Right ventricle myocardium superior (tissue), 1 donor: ENCODE measurements around the gene OPCML. TPM values are rescaled to one million over a fixed set of nuclear protein-coding genes. Genes with fewer than 3 reads are reported as not detected.

Source experiments
- ATAC-seq: fragments of 200-7000 bp; cut with Tn5 transposase; one replicate; pipeline ENCODE4 v1.9.1; 2020; ENCODE audit warnings: mild to moderate bottlenecking; ENCODE audit not compliant: poor library complexity
- DNase-seq: peaks from one replicate; pipeline ENCODE4 v3.0.0-alpha.2; 2020
- intact Hi-C: fragments of 100-400 bp; cut with DNase I; formaldehyde crosslinking; loops from one replicate; pipeline ENCODE4 v1.11.2; 2022
- total RNA-seq: library from RNA; stranded (reverse); fragmentation: NEBNext Ultra II Directional; extraction: Animal tissue kit (Norgen Biotek cat#: 25700); gene quantifications from one replicate; pipeline ENCODE4 v1.2.1, GENCODE V29; 2021
- donor health status: DM: no; HTN: yes; CAD: no; lungs with severe emphysema.

The OPCML gene
- total RNA-seq, 1 donor from 2014 or later, result 0.59 TPM

DNA sequence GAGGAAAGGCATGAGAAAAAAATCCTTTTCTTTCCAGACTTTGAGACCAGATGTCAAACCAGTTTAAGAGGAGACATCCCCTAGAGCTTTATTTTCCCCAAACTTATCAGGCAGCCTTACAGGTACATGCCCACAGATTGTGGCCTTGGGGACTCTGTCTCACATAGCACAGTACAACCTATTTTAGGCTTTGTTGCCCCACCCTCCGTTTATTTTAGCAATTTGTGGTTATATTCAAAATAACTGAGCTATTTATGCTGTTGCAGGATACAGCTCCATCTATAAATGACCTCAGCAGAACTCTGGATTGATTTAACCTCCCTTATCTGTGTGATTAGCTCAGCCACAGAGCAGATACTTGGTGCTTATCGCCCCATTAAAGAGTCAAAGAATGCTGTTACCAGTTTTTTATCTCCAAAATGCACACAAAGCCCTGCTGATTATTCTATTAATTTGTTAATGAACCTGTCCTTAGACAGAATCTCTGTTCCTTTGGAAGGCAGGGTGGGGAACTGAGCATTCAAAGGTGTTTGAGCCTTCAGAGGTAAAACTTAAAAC is 525.2 kb downstream of the OPCML start:
- DNase-seq (no peak), ATAC-seq (no peak)
- intact Hi-C loops, result no loop called here

DNA sequence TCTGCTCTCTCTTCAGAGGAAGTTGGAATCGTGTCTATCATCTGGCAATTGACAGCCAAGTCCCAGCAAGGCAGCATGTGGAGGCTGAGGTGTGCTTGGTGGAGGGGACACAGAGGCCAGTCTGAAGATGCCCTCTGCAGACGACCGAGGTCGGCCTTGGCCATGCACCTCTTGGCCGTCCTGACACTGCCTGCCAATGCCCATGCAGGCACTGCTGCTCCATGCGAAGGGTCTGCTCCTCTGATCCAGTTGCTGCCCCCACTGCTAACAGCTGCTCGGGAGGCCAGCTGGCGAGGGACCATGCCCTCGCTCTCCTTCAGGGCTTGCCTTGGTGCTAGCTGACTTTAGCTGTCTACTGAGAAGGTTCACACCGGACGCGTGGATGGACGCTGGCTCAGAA is 527.9 kb downstream of the OPCML start:
- DNase-seq (no peak), ATAC-seq (no peak)
- intact Hi-C loops, result no loop called here

DNA sequence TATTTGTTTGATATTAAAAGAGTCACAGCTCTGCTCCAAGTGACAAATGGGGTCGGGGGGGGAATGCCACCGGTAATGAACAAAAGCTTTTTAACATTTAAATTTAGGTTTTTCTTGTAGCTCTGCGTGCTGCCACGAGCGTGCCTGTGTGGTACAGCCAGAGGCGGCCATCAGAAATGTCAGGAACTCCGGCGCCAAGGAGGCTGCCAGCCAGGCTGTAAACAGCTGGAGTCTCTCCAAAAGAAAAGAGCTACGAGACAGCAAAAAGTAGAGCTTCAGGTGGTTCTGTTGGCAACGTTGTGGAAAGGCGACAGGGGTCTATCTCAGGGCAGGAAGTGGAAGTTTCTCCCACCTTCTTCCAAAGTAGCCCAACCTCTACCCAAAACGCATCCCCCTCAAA is 532.8 kb downstream of the OPCML start:
- intact Hi-C loops, result no loop called here
- no peak for ATAC-seq
- no peak for DNase-seq

DNA sequence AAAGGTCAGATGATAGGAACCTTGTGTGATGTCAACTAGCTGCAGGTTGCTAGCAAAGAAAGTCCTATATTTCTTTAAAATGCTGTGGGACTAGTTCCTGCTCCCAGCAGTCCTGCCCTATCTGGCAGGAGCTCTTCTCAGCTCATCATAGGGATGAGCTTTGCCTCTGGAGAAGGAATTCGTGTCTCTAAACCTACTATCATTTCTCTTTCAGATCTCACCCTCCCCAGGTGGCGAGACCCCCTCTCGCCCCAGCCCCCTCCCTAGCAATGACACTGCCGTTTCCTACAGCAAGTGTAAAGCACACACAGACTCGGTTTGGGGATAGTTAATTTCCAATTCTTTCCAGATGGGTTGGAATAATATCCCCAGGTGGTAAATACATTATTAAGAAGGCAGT is 533.3 kb downstream of the OPCML start:
- DNase-seq, result no peak
- no peak for ATAC-seq
- intact Hi-C loops, result no loop called here

DNA sequence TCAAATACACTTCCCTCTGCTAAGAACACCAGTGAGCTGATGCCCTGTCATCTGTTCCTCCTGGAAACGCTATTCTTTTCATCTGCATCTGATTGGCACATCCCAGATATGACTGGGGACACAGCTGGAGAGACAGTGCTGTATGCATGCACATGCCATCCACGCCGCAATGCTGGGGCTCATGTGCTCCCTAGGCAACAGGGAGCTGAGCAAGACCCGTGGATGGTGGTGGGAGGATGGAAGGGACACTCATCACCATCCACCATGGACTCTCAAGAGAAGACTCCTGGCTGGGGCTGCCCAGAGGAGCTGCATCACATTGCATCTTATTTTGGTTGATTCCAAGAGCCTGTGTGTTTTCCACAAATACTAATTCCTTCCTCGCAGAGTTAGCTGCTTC is 534.9 kb downstream of the OPCML start:
- intact Hi-C loops, result no loop called here
- no peak for DNase-seq
- ATAC-seq, result no peak

DNA sequence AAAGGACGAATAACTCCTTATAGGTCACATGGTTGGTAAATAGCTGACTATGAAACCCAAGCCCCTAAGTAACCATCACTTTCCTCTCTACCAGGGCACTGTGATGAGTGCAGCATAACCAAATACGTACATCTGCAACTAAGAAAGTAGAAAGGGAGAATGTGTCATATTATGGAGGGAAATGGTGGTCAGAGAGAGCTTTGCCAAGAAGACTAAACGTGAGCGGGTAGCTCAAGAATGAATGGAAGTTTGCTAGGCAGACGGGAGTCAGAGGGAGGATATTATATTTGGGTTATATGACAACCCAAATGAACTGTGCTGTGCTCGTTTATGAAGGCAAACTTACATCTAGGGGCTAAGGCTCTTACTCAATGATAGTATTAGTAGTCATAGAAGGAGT is 537.3 kb downstream of the OPCML start:
- ATAC-seq, result no peak
- intact Hi-C loops, result no loop called here
- DNase-seq, result no peak

DNA sequence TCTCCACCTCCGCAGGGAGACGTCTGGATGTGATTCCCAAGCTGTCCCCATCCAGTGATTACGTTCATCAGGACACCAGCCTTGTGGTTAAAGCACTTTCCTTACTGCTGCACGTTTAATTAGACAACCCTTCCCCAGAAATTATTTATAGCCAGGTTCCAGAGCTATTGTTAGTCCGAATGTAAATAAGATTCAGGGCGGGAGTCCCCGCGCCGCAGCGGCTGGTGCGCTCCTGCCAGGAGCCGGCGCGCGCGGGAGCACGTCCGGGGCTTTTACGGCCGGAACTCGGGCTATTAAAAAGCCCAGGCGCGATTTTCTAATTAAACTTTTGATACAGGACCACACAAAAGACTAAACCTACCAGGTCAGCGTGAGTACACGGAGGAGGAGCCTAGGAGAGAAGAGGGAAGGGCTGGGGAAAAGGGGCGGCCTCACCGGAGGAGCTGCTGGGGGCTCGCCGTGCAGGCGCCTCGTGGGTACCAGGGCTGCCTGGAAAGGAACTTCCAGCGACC is 538.3 kb downstream of the OPCML start:
- DNase-seq (no peak), ATAC-seq (no peak)
- intact Hi-C loops, result no loop called here

DNA sequence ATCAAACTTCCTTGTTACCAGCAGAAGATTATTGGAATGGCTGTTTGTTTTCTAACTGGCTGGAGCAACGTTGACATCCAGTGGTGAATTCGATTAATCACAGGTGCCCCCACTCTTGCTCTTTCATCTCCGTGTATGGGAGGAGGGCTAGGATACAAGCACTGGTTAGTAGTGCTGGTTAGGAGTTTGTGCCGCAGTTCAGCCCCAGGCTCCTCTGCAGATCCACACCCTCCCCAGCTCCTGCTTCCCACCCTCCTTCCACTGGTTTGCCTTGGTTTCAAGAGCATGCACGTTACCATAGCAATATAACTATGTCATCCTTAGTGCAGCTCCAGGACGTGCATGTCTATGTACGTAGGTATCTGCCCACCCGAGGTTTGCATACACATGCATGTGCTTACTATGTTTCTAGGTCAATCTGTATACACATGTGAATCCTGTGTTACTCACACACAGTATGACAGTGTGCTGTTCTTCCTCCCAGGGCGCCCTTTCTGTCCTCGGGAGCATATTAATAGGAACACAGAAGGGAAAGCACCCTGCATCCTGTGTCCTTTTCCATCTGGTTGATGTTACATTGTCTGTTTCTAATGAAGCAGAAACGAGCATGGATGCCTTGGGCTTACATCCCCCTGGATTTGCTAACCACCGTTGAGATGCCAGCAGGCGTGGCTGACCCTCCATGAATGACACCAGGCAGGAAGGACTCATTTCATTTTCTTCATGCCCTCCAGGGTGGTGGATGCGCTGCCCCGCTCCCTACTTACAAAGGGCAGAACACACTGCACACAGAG is 539.3 kb downstream of the OPCML start:
- DNase-seq, result no peak
- ATAC-seq, result no peak
- intact Hi-C loops, result no loop called here

DNA sequence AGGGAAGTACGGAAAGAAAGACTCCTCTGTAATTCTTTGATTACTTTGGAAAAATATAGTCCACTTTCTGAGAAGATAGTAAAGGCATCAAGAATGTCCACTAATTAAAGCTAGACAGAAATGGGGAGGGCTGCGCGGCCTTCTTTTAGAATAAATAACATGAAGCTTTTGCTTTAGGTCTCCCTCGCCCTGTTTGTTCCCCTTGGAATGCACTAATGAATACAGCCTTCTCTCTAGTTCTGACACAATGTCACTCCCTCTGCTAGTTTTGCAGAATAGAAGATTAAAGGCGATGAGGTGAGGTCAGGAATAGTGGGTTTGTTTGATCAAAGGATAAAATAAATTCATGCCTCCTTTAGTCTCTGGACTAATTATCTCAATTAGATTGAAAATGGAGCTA is 543.9 kb downstream of the OPCML start:
- ATAC-seq (no peak), DNase-seq (no peak)
- intact Hi-C loops, result no loop called here

DNA sequence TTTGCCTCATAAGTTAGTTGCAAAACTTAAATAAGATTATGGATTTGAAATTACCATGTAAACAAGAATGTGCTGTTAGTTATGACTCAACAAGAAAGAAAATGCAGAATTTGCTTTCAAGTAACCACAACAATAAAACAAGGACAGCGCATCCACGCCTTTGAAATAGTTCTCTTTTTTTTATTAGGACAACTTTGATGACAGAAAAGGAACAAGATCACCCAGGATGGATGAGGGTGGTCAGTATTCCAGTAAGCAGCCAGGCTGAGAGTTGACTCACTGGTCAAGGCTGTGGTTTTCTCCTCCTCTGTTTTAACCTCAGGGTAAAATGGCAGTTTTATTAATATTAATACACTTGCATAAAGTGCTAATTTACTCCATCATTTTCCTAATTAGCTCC is 544.4 kb downstream of the OPCML start:
- intact Hi-C loops, result no loop called here
- ATAC-seq (no peak), DNase-seq (no peak)

DNA sequence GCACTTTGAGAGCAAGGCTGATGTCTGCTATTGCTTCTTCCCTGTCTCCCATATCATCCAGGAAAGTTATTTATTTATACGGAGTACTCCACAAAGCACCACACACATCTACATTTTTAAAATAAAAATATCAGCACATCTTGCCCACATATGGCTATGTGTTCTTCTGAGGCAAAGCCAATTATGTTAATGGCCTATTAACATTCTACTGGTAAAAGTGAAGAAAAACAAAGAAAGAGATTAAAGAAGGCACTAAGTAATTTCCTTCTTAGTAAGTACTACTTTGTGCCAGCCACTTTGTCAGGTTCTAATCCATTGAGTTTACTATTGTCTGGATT is 548.7 kb downstream of the OPCML start:
- DNase-seq (no peak), ATAC-seq (no peak)
- intact Hi-C loops, result no loop called here

DNA sequence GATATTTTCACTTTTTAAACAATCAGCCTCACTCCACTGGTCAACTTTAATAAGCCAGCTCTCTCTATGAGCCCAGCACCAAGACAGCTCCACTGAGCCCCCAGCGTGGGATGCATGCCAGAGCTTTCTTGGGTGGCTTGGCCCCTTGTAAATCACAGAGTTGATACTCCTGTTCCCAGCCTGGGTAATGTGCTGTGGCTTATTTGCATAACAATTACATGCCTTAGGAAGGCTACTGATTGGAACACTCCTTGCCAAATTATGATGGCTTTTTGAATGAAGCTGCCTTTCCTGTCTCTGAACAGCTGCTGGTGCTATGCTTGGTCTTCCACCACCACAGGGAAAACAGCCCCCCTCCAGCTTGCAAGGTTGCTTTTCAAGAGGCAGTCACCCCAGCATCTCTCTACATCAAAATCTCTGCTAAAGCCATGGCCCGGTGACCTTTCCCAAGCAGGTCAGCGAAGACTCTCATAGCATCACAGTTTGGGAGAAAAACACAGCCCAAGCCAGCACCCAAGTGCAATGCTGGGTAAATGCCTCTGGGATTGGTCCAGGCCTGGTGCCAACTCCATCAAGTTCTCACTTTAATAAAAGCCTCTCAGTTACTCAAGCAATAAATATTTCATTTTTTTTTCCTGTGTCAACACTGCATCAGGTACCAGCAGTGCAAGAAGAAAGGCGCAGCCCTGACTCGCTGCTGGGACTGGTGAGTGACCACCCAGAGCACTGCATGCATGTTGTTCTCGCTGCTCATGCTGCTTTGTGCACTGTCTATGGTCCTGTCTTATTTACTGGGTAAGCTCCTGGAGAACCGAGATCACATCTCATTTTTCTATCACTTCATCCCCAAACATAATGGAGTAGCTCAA is 549.3 kb downstream of the OPCML start:
- ATAC-seq (no peak), DNase-seq (no peak)
- intact Hi-C loops, result no loop called here

DNA sequence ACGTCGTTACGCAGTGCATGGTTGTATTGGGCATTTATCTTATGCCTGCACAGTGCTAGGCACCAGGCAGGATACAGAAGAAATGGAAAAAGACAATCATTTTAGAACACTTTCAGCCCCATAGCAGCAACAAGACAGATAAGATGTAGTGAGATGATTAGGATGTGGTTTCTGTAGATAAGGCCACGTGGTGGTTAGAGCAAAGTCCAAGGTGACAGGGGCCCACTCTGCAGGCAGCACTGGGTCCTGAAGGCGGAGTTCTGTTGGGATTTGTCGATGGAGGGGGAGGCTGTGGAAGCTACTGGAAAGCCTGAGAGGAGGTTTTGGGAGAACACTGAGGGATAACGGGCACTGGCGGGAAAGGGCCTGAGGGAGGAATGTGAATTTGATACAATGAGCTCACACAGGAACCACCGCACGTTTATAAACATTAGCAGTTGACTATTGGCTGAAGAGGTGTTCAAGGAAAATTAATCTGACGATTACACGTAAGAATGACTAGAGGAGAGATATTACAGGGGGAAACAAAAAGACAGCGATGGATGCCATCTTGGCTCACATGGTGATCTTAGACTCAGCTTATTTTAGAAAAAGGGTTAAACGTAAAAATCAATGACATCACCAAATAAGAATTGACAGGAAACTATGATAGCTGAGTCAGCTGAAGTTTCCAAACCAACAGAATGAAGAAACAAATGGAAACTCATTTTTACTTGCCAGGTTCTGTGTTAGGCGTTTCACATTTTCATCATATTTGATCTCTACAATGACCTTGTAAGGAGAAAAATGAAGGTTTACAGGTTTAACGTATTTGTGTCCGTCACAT is 551.0 kb downstream of the OPCML start:
- ATAC-seq, result no peak
- no peak for DNase-seq

DNA sequence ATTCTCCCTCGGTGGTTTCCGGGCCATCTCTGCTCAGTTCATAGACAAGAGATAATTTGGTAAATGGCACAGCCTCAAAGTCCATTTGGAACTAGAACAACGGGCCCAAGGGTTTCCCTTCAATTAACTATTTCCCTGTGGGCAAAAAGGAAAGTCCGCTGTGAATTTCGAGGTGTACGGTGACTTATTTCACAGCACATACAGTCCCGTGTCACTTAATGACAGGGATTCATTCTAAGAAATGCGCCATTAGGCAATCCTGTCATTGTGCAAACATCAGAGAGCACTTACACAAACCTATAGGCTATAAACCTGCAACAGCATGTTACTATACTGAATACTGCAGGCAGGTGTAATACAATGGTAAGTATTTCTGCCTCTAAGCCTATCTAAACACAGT is 551.6 kb downstream of the OPCML start:
- no peak for ATAC-seq
- intact Hi-C loops, result no loop called here

More for the DNA sequence above, 551.0 kb downstream of the OPCML start:
- intact Hi-C loops, result no loop called here

DNA sequence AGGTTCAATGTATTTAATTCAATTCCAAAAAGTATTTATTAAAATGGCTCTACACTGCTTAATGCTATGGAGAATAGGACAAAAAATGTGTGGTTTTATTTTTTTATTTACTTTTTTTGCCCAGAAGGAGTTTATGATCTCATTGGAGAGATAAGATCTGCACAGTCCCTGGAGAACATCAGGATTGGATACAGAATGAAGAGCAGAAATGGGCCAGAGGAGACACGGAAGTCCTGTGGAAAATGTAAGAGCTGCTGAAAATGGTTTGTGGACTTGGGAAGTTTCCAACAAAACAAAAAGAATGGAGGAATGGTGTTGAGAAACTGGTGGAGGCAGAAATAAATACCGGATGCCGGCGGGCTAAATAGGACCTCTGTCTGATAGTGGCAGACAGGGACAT is 554.6 kb downstream of the OPCML start:
- no peak for DNase-seq
- ATAC-seq, result no peak
- intact Hi-C loops, result no loop called here

More for the DNA sequence above, 551.6 kb downstream of the OPCML start:
- DNase-seq, result no peak

DNA sequence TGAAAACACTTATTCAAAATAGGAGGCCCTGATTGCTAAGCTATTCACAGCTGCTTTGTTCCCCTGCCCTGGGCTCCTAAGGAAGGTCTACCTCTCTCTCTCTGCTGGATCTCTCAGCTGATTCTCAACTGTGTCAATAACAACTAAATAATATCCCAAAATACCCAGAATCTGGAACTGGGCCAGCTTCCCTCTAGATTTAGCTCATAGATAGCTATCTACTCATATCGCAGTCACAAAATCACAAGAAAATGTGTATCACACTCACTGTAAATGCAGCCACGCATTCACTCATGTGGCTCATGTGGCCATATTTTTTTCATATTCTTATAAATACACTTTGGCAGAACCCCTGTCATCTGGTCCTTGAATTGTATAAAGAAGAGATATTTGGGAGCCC is 555.1 kb downstream of the OPCML start:
- intact Hi-C loops, result no loop called here
- no peak for ATAC-seq
- no peak for DNase-seq

DNA sequence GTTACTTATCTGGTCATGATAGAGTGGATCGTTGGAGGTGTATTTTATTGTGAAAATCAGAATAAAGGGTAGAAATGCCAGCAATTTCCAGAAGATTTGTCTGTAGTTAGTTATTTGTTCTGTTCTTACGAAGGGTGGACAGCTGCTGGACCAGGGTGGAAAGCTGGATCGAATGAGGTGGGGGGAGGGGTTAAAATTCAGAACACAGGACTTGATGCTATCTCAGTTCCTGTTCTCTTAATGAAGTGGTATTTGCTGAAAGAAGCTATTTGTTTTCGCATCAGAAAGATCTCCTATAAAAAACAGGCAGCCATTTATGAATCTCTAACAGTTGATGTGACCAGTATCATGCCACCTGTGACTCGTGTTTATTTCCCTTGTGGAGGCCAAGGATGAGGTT is 556.2 kb downstream of the OPCML start:
- DNase-seq, result no peak
- intact Hi-C loops, result no loop called here
- ATAC-seq, result no peak

DNA sequence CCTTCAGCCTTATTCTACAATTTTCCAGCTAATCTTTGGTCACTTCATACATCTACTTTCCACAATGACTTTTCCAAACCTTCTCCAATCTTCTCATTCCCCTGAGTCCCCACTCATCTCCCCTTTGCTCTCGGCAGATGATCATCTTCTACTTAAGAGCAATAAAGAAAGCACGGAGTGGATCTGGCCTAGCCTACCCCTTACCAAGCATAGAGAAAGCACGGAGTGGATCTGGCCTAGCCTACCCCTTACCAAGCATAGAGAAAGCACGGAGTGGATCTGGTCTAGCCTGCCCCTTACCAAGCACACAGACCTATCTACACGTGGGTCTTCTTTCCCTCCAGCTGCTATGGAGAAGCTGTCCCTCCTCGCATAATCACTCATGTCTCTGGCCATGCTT is 558.6 kb downstream of the OPCML start:
- intact Hi-C loops, result no loop called here
- no peak for ATAC-seq
- no peak for DNase-seq

DNA sequence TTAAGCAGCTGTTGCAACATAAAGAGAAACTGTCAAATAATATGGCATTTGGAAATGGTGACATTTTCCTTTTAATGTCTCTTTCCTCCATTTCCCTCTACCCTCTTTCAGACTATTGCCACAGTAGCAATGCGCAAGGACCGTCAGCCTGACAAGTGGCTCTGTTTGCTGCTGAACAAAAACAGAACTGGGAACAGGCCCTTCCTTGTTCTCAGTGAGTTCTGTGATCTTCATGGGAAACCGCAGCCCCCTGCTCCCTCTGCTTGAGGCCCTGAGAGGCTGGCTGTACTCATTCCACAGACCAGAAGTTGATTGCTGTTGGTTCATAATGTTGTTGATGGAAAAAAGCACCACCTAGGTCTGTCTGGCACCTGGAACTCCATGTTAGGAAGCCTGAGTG is 559.7 kb downstream of the OPCML start:
- intact Hi-C loops, result no loop called here
- ATAC-seq, result no peak
- no peak for DNase-seq
